Adrenal gland (tissue), 12 donors: ENCODE measurements around the gene RANBP9. TPM values are rescaled to one million over a fixed set of nuclear protein-coding genes. Genes with fewer than 3 reads are reported as not detected.

Experiments used
- DNase-seq, 7 donors: peaks; one replicate each; pipeline ENCODE4 v3.0.0-alpha.2; 2019 to 2020
- H3K27ac ChIP-seq, 5 donors: fragments of 200-600 bp; sonication (generic) in 4 of 5; 1 replicate in 3 of 5; 2 replicates in 2 of 5; pipeline versions ENCODE4 v1.5.1 to v1.8.0; 2016 to 2020; ENCODE audit warnings: mild to moderate bottlenecking in 1 of 5
- H3K27me3 ChIP-seq: fragments of 200-600 bp; 2 replicates; pipeline ENCODE4 v1.8.0; 2021
- H3K36me3 ChIP-seq, 2 donors: fragments of 200-600 bp; replicated peaks in 1 of 2; 1 replicate in 1 of 2; 2 replicates in 1 of 2; pipeline versions ENCODE4 v1.5.1 to v1.8.0; 2018 to 2022
- H3K4me1 ChIP-seq, 2 donors: fragments of 200-600 bp; replicated peaks in 1 of 2; 1 replicate in 1 of 2; 2 replicates in 1 of 2; pipeline versions ENCODE4 v1.5.1 to v1.8.0; 2018 to 2021
- H3K4me3 ChIP-seq, 4 donors: fragments of 200-600 bp; sonication (generic) in 3 of 4; one replicate each; pipeline ENCODE4 v1.5.1; 2016 to 2018
- H3K9me3 ChIP-seq, 3 donors: fragments of 200-600 bp; sonication (generic) in 1 of 3; replicated peaks in 1 of 3; 1 replicate in 2 of 3; 2 replicates in 1 of 3; pipeline versions ENCODE4 v1.5.1 to v1.8.0; 2016 to 2021
- CTCF ChIP-seq, 6 experiments: fragments of 450-650 bp in 4 of 6; fragments of 200-600 bp in 2 of 6; sonication (generic) in 1 of 6; IDR thresholded peaks; 1 replicate in 5 of 6; 2 replicates in 1 of 6; pipeline versions ENCODE4 v1.5.1 to v1.8.0; 2016 to 2021; ENCODE audit warnings: antibody characterized with exemption in 6 of 6, mild to moderate bottlenecking in 2 of 6, moderate library complexity in 1 of 6
- POLR2A ChIP-seq, 2 donors: fragments of 450-650 bp; IDR thresholded peaks; one replicate each; pipeline ENCODE4 v1.6.1; 2017; ENCODE audit warnings: antibody characterized with exemption in 2 of 2, mild to moderate bottlenecking in 2 of 2, moderate library complexity in 1 of 2
- WGBS, 4 donors: extraction: QIAGEN DNeasy Blood & Tissue Kit in 2 of 4; methylation state at CpG; one replicate each; pipeline versions ENCODE4 v1.1.5 to v1.1.7; 2013 to 2017; 5-methylcytosine and 5-hydroxymethylcytosine counted together
- intact Hi-C, 2 donors: fragments of 100-400 bp; cut with DNase I; formaldehyde crosslinking; loops; one replicate each; pipeline versions ENCODE4 v1.14.1 to v1.15.0; 2022 to 2023
- polyA plus RNA-seq, 3 donors: library from polyadenylated mRNA; stranded (reverse); fragments of 200-250 nt in 2 of 3; fragments of 350-450 nt in 1 of 3; fragmentation: Illumina TruSeq in 1 of 3; extraction: RNeasy Lipid Tissue Mini Kit (QIAGEN cat#74804) in 1 of 3; gene quantifications; one replicate each; pipeline ENCODE4 v1.2.3, GENCODE V29; 2013 to 2014
- total RNA-seq, 9 donors: library from RNA; depleted of rRNA in 4 of 9; stranded (reverse); fragments of >200 nt in 4 of 9; fragments of 120-200 nt in 1 of 9; fragmentation: NEBNext Ultra II Directional in 1 of 9; extraction: Animal tissue kit (Norgen Biotek cat#: 25700) in 1 of 9; gene quantifications; one replicate each; pipeline versions ENCODE4 v1.1.0 to v1.2.4, GENCODE V29; 2013 to 2023
- donor health status: healthy with polysubstance abuse.
- donor health status: Bipolar disorder and iron deficiency.
- donor health status: DM: yes; HTN: yes; CAD: no.
- donor health status: DM: no; HTN: no; CAD: no.
- donor health status: DM: no; HTN: no; CAD: no.
- donor health status: DM: yes; HTN: yes; CAD: no.

Gene RANBP9
- total and polyA plus RNA-seq, 12 donors = 20.1 to 63.1 (median 37.9) TPM

- no peaks in the 10 kb centered on the region for H3K9me3 ChIP-seq
- H3K27ac ChIP-seq = no peak overlapping the region
- H3K27me3 ChIP-seq = no peaks in the 10 kb centered on the region
- peaks cover 12 to 52% of the 10 kb centered on the region in 2 donors for H3K4me1 ChIP-seq
- intact Hi-C loops = no loop called here
- WGBS, 4 donors = 63 to 75% (median 67%) methylated on average over 3 of the region's 3 CpGs
- TF ChIP-seq CTCF (IDR thresholded peaks at IDR 0.05) = no peak
- no peak for TF ChIP-seq POLR2A (IDR thresholded peaks at IDR 0.05)
- H3K36me3 ChIP-seq = no peaks in the 10 kb centered on the region
- no peak for DNase-seq
- H3K4me3 ChIP-seq = no peak overlapping the region
Measured at GRCh38 chr6:13662651-13663334, 48.8 kb downstream of the RANBP9 start.

- Histone ChIP-seq H3K4me3 (no peak overlapping the region), H3K4me1 (peaks cover 12 to 56% of the 10 kb centered on the region in 2 donors), H3K27me3 (no peaks in the 10 kb centered on the region), H3K9me3 (no peaks in the 10 kb centered on the region), H3K36me3 (no peaks in the 10 kb centered on the region), H3K27ac (no peak overlapping the region)
- no peak for DNase-seq
- 76 to 95% (median 92%) methylated on average over 2 of the region's 2 CpGs for WGBS, 4 donors
- intact Hi-C loops = no loop called here
- TF ChIP-seq CTCF (IDR thresholded peaks at IDR 0.05) (no peak), POLR2A (IDR thresholded peaks at IDR 0.05) (no peak)
Measured at GRCh38 chr6:13661647-13662046, 50.0 kb downstream of the RANBP9 start.

- DNase-seq = no peak
- H3K36me3 ChIP-seq = no peaks in the 10 kb centered on the region
- no peaks in the 10 kb centered on the region for H3K27me3 ChIP-seq
- peaks cover 12 to 54% of the 10 kb centered on the region in 2 donors for H3K4me1 ChIP-seq
- TF ChIP-seq CTCF (IDR thresholded peaks at IDR 0.05) (no peak), POLR2A (IDR thresholded peaks at IDR 0.05) (no peak)
- intact Hi-C loops = no loop called here
- no peak overlapping the region for H3K4me3 ChIP-seq
- H3K27ac ChIP-seq = no peak overlapping the region
- WGBS, 4 donors = 93 to 100% (median 99%) methylated on average over 1 of the region's 1 CpG
- H3K9me3 ChIP-seq = no peaks in the 10 kb centered on the region
Measured at GRCh38 chr6:13660893-13661292, 50.7 kb downstream of the RANBP9 start.

GRCh38 chr6:13660273-13660672 is 51.4 kb downstream of the RANBP9 start:
- H3K4me3 ChIP-seq = no peak overlapping the region
- peaks cover 12 to 54% of the 10 kb centered on the region in 2 donors for H3K4me1 ChIP-seq
- intact Hi-C loops = no loop called here
- 98 to 100% (median 100%) methylated on average over 1 of the region's 1 CpG for WGBS, 4 donors
- TF ChIP-seq CTCF (IDR thresholded peaks at IDR 0.05) (no peak), POLR2A (IDR thresholded peaks at IDR 0.05) (no peak)
- no peak overlapping the region for H3K27ac ChIP-seq
- no peaks in the 10 kb centered on the region for H3K36me3 ChIP-seq
- no peaks in the 10 kb centered on the region for H3K9me3 ChIP-seq
- H3K27me3 ChIP-seq = no peaks in the 10 kb centered on the region
- DNase-seq = no peak
